HepG2 (cell line): ENCODE results near the gene EGF. TPM values are rescaled to one million over a fixed set of nuclear protein-coding genes. Genes with fewer than 3 reads are reported as not detected.

Experiments used
- ATAC-seq: fragments of 200-7000 bp; cut with Tn5 transposase; 3 replicates; pipeline ENCODE4 v1.9.1; 2020; ENCODE audit warnings: mild to moderate bottlenecking, moderate library complexity
- BruUV-seq: library from RNA; stranded (reverse); fragments of 400-500 nt; replicated peaks from 2 replicates; lab custom pipeline; 2021; lab: Mats Ljungman, UMichigan
- CTCF ChIA-PET: fragments of 300-600 bp; formaldehyde crosslinking; extraction: SDS; loops from one replicate; lab custom pipeline; 2021; ENCODE audit warnings: low total read pairs, inconsistent platforms, low intra/inter-chr PET ratio; lab: Yijun Ruan, JAX
- POLR2A ChIA-PET: fragments of 350-600 bp; sonication (Branson Sonifier 250); formaldehyde crosslinking; loops from one replicate; lab custom pipeline; 2020; ENCODE audit warnings: antibody characterized with exemption, inconsistent platforms; lab: Yijun Ruan, JAX
- DNase-seq: peaks from one replicate; pipeline ENCODE4 v3.0.0-alpha.2; 2015; ENCODE audit warnings: low spot score
- FAIRE-seq: peaks from 3 replicates; lab custom pipeline; 2011; peaks lifted over from hg19 to GRCh38; lab: Jason Lieb, UNC
- H2AFZ ChIP-seq: one replicate; pipeline ENCODE4 v1.6.1; 2011; ENCODE audit warnings: low read length, inconsistent platforms
- H3K27ac ChIP-seq: fragments of 300-600 bp; 3 replicates; pipeline ENCODE4 v1.8.0; 2011; ENCODE audit warnings: mixed run types, mild to moderate bottlenecking, mixed read lengths, low read length, inconsistent platforms; ENCODE audit not compliant: insufficient read depth; ENCODE audit errors: extremely low read length
- H3K27me3 ChIP-seq, 2 experiments: fragments of 200-600 bp in 1 of 2; 2 replicates in 1 of 2; 3 replicates in 1 of 2; pipeline versions ENCODE4 v1.6.0 to v1.8.0; 2011; ENCODE audit warnings: low read length in 2 of 2, mild to moderate bottlenecking in 2 of 2, moderate library complexity in 2 of 2, inconsistent platforms in 1 of 2; ENCODE audit not compliant: insufficient read depth in 2 of 2, control insufficient read depth in 1 of 2
- H3K36me3 ChIP-seq, 2 experiments: fragments of 200-600 bp in 1 of 2; replicated peaks in 1 of 2; 2 replicates in 1 of 2; 3 replicates in 1 of 2; pipeline versions ENCODE4 v1.5.1 to v1.8.0; 2011; ENCODE audit warnings: low read length in 2 of 2, inconsistent platforms in 1 of 2; ENCODE audit not compliant: insufficient read depth in 2 of 2, control insufficient read depth in 1 of 2
- H3K4me1 ChIP-seq: 2 replicates; pipeline ENCODE4 v1.5.1; 2012; ENCODE audit warnings: low read length, inconsistent platforms; ENCODE audit not compliant: insufficient read depth
- H3K4me2 ChIP-seq: 2 replicates; pipeline ENCODE4 v1.6.0; 2011; ENCODE audit warnings: low read depth, low read length, inconsistent platforms
- H3K4me3 ChIP-seq, 3 experiments: fragments of 200-600 bp in 1 of 3; sonication (generic), shearing (Covaris generic) in 1 of 3; replicated peaks in 1 of 3; 2 replicates each; pipeline ENCODE4 v1.5.1; 2011 to 2016; ENCODE audit warnings: low read length in 3 of 3, inconsistent platforms in 2 of 3, low read depth in 2 of 3, mild to moderate bottlenecking in 2 of 3, control low read depth in 1 of 3, mixed read lengths in 1 of 3; ENCODE audit not compliant: insufficient read depth in 1 of 3
- H3K79me2 ChIP-seq: one replicate; pipeline ENCODE4 v1.6.1; 2011; ENCODE audit warnings: low read length, inconsistent platforms; ENCODE audit not compliant: insufficient read depth
- H3K9ac ChIP-seq: 2 replicates; pipeline ENCODE4 v1.6.0; 2011; ENCODE audit warnings: mild to moderate bottlenecking, low read depth, low read length, inconsistent platforms; ENCODE audit not compliant: insufficient read depth
- H3K9me3 ChIP-seq: 2 replicates; pipeline ENCODE4 v1.5.1; 2012; ENCODE audit warnings: mild to moderate bottlenecking, low read length
- H4K20me1 ChIP-seq: 2 replicates; pipeline ENCODE4 v1.6.0; 2011; ENCODE audit warnings: inconsistent platforms, mild to moderate bottlenecking, low read length, moderate library complexity; ENCODE audit not compliant: insufficient read depth
- PAX8 ChIP-seq: sonication (generic); formaldehyde crosslinking; IDR thresholded peaks from 2 replicates; pipeline ENCODE4 v1.8.0; 2022; ENCODE audit warnings: mild to moderate bottlenecking, missing genetic modification reagents, borderline replicate concordance
- RBM22 ChIP-seq: fragments of 200-400 bp; formaldehyde crosslinking; optimal IDR thresholded peaks from 2 replicates; pipeline ENCODE3; 2017; ENCODE audit warnings: mild to moderate bottlenecking, low read length, moderate library complexity
- SSRP1 ChIP-seq: IDR thresholded peaks from 2 replicates; pipeline ENCODE4 v1.6.1; 2016; ENCODE audit warnings: control low read depth
- TEAD3 ChIP-seq: optimal IDR thresholded peaks from 2 replicates; pipeline ENCODE3; 2016; ENCODE audit warnings: borderline replicate concordance
- ZNF878 ChIP-seq: sonication (generic); formaldehyde crosslinking; IDR thresholded peaks from 2 replicates; pipeline ENCODE4 v1.8.1; 2023; ENCODE audit warnings: mild to moderate bottlenecking, missing genetic modification reagents, moderate library complexity
- WGBS: methylation state at CpG from one replicate; pipeline ENCODE4 v1.1.6; 2017; ENCODE audit warnings: low lambda C conversion rate; 5-methylcytosine and 5-hydroxymethylcytosine counted together
- in situ Hi-C: cut with HindIII; loops from 2 replicates; pipeline ENCODE4 v1.10.0; 2017; ENCODE audit warnings: low pct_unique_long_range_greater_than_20kb; ENCODE audit not compliant: extremely low pct_ligation_motif_present
- intact Hi-C: fragments of 100-400 bp; cut with micrococcal nuclease; formaldehyde crosslinking; loops from one replicate; pipeline ENCODE4 v1.10.0; 2022; ENCODE audit not compliant: unreplicated experiment
- polyA plus RNA-seq, 8 experiments: library from polyadenylated mRNA; depleted of rRNA in 3 of 8; stranded (reverse) in 7 of 8; unstranded in 1 of 8; fragments of >200 nt; fragmentation: Illumina TruSeq in 4 of 8; extraction: Trizol in 4 of 8; gene quantifications; 2 replicates each; pipeline versions ENCODE4 v1.2.1 to v1.2.3, GENCODE V29; 2011 to 2016; ENCODE audit warnings: low read depth in 4 of 8, missing spikeins in 1 of 8, mixed read lengths in 1 of 8; ENCODE audit not compliant: insufficient read depth in 1 of 8
- total RNA-seq, 5 experiments: library from RNA; depleted of rRNA; stranded (reverse); fragments of >200 nt; fragmentation: Illumina TruSeq; extraction: Trizol; gene quantifications; 2 replicates each; pipeline ENCODE4 v1.2.3, GENCODE V29; 2016; ENCODE audit warnings: low read depth in 1 of 5
- TF ChIP-seq, protein P1 (sequence below): IDR thresholded peaks from 2 replicates; pipeline ENCODE4 v1.6.1; 2016; ENCODE audit warnings: missing compliant biosample characterization, missing genetic modification reagents, borderline replicate concordance
- TF ChIP-seq, protein P2 (sequence below): sonication (generic); formaldehyde crosslinking; IDR thresholded peaks from 2 replicates; pipeline ENCODE4 v1.5.0; 2020; ENCODE audit warnings: missing genetic modification reagents
- TF ChIP-seq, protein P3 (sequence below): sonication (generic); formaldehyde crosslinking; IDR thresholded peaks from 2 replicates; pipeline ENCODE4 v1.8.0; 2022; ENCODE audit warnings: low read depth, missing genetic modification reagents
- TF ChIP-seq, protein P4 (sequence below): sonication (generic); formaldehyde crosslinking; IDR thresholded peaks from 2 replicates; pipeline ENCODE4 v1.4.0; 2020; ENCODE audit warnings: missing genetic modification reagents

EGF gene
- total and polyA plus RNA-seq, 2 of the 13 experiments (the other 11 are each of a cell fraction or from before 2014, with no cell fraction given), result 0.07 to 0.08 TPM

DNA sequence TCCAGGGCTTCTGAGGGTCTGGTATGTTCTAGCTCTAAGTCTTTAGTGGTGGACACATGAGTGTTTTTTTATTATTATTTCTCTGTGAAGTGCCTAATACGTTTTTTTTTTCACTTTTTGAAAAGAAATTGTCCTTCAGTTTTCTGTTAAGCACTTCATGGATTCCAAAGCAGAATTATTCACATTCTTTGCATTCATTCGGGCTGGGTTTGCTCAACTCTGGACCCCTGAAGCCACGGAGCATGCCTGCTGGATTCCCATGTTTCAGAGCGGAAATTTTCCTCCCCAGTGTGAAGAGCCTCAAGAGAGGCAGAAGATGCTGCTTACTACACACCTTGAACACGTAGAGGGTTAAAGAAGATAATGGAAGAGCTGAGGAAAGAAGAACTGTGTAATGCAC is 107.5 kb downstream of the EGF start:
- TF ChIP-seq TEAD3, result peak; percentile 87
- TF ChIP-seq, protein P1, sequence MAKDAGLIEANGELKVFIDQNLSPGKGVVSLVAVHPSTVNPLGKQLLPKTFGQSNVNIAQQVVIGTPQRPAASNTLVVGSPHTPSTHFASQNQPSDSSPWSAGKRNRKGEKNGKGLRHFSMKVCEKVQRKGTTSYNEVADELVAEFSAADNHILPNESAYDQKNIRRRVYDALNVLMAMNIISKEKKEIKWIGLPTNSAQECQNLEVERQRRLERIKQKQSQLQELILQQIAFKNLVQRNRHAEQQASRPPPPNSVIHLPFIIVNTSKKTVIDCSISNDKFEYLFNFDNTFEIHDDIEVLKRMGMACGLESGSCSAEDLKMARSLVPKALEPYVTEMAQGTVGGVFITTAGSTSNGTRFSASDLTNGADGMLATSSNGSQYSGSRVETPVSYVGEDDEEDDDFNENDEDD (CRISPR knock-in tag), result no peak
- TF ChIP-seq, protein P2, sequence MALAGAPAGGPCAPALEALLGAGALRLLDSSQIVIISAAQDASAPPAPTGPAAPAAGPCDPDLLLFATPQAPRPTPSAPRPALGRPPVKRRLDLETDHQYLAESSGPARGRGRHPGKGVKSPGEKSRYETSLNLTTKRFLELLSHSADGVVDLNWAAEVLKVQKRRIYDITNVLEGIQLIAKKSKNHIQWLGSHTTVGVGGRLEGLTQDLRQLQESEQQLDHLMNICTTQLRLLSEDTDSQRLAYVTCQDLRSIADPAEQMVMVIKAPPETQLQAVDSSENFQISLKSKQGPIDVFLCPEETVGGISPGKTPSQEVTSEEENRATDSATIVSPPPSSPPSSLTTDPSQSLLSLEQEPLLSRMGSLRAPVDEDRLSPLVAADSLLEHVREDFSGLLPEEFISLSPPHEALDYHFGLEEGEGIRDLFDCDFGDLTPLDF (CRISPR knock-in tag), result no peak
- ChIA-PET POLR2A (no interaction called here), CTCF (no interaction called here)
- H4K20me1 ChIP-seq, result no peaks in the 10 kb centered on the region
- BruUV-seq, result no TSS peak
- peaks cover 0 to 10% of the 10 kb centered on the region in 2 experiments; a peak in 3 of 5 replicates for H3K27me3 ChIP-seq
- no peak overlapping the region for H3K27ac ChIP-seq
- in situ Hi-C loops, result loop anchor here (25.0 kb wide), 1 partner anchor 1617 kb away; no protein-coding TSS in a partner anchor
- no peaks in the 10 kb centered on the region for H3K9me3 ChIP-seq
- no peak overlapping the region for H3K4me3 ChIP-seq
- ATAC-seq (peak; percentile 68), DNase-seq (peak; percentile 20), FAIRE-seq (no peak)
- intact Hi-C loops, result no loop called here
- H2AFZ ChIP-seq, result no peak overlapping the region
- no peaks in the 10 kb centered on the region for H3K79me2 ChIP-seq
- no peaks in the 10 kb centered on the region for H3K36me3 ChIP-seq
- no peak overlapping the region for H3K9ac ChIP-seq
- WGBS, result 2% methylated on average over 5 of the region's 5 CpGs
- H3K4me1 ChIP-seq, result peaks cover 10% of the 10 kb centered on the region
- no peak overlapping the region for H3K4me2 ChIP-seq

DNA sequence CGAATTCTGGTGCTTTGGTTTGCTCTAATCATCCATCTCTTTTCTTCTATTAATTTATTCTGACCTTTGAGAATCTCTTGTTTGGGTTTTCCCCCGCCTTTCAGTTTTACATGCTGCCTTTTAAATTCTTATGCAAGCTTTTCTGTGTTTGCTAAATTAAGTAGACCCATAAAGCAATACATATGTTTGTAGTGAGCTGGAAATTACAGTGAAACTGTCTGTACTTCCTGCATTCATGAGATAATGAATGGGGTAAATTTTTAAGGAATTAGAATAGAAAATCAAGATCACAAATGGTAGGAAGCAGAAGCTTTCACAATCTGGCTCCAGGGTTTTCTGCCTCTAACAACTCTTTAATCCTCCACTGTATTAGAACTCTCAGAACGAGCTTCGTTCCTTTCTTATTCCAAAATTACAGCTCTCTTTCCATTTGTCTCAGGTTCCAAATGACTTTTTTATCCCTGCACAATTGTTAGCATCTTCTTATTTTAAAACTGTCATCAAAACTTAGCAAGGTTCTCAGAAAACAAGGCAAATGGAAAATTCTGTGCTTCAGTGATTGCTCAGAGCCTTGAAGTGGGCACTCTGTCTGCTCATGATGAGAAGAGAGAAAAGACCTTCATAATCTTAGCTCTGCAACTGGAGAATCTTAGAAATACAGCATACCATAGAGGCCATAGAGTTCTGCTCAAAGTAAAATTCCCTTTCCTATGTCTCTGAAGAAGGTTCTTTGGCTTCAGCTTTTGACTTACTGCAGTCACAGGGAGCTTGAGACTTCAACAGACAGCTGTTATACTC is 108.2 kb downstream of the EGF start:
- H4K20me1 ChIP-seq, result no peaks in the 10 kb centered on the region
- no peak overlapping the region for H3K4me3 ChIP-seq
- CTCF ChIA-PET, result no interaction called here
- ATAC-seq (no peak), DNase-seq (no peak), FAIRE-seq (no peak)
- no peaks in the 10 kb centered on the region for H3K36me3 ChIP-seq
- H2AFZ ChIP-seq, result no peak overlapping the region
- H3K27me3 ChIP-seq, result peaks cover 0 to 10% of the 10 kb centered on the region in 2 experiments; a peak in 3 of 5 replicates
- intact Hi-C loops (no loop called here), in situ Hi-C loops (loop anchor here (25.0 kb wide), 1 partner anchor 1616 kb away; no protein-coding TSS in a partner anchor)
- no TSS peak for BruUV-seq
- H3K27ac ChIP-seq, result no peak overlapping the region
- H3K4me1 ChIP-seq, result peaks cover 10% of the 10 kb centered on the region
- POLR2A ChIA-PET, result no interaction called here
- no peak overlapping the region for H3K4me2 ChIP-seq
- H3K9me3 ChIP-seq, result no peaks in the 10 kb centered on the region
- H3K9ac ChIP-seq, result no peak overlapping the region
- no peaks in the 10 kb centered on the region for H3K79me2 ChIP-seq
- WGBS, result 17% methylated on average over 4 of the region's 4 CpGs
- TF ChIP-seq, protein P3, sequence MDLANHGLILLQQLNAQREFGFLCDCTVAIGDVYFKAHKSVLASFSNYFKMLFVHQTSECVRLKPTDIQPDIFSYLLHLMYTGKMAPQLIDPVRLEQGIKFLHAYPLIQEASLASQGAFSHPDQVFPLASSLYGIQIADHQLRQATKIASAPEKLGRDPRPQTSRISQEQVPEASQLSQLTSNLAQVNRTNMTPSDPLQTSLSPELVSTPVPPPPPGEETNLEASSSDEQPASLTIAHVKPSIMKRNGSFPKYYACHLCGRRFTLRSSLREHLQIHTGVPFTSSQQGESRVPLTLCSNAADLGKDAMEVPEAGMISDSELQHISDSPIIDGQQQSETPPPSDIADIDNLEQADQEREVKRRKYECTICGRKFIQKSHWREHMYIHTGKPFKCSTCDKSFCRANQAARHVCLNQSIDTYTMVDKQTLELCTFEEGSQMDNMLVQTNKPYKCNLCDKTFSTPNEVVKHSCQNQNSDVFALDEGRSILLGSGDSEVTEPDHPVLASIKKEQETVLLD (CRISPR knock-in tag), result no peak
- TF ChIP-seq, protein P4, sequence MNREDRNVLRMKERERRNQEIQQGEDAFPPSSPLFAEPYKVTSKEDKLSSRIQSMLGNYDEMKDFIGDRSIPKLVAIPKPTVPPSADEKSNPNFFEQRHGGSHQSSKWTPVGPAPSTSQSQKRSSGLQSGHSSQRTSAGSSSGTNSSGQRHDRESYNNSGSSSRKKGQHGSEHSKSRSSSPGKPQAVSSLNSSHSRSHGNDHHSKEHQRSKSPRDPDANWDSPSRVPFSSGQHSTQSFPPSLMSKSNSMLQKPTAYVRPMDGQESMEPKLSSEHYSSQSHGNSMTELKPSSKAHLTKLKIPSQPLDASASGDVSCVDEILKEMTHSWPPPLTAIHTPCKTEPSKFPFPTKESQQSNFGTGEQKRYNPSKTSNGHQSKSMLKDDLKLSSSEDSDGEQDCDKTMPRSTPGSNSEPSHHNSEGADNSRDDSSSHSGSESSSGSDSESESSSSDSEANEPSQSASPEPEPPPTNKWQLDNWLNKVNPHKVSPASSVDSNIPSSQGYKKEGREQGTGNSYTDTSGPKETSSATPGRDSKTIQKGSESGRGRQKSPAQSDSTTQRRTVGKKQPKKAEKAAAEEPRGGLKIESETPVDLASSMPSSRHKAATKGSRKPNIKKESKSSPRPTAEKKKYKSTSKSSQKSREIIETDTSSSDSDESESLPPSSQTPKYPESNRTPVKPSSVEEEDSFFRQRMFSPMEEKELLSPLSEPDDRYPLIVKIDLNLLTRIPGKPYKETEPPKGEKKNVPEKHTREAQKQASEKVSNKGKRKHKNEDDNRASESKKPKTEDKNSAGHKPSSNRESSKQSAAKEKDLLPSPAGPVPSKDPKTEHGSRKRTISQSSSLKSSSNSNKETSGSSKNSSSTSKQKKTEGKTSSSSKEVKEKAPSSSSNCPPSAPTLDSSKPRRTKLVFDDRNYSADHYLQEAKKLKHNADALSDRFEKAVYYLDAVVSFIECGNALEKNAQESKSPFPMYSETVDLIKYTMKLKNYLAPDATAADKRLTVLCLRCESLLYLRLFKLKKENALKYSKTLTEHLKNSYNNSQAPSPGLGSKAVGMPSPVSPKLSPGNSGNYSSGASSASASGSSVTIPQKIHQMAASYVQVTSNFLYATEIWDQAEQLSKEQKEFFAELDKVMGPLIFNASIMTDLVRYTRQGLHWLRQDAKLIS (CRISPR knock-in tag), result no peak
- TF ChIP-seq ZNF878 (CRISPR knock-in tag), result no peak
- TF ChIP-seq RBM22, result no peak
- no peak for TF ChIP-seq SSRP1 (CRISPR knock-in tag)
- TF ChIP-seq PAX8, result no peak
